Stimulated activated naive CD8-positive, alpha-beta T cell treated with anti-CD3 and anti-CD28 coated beads, Interleukin-15, Interleukin-2, amounts not matched to agents 100 U/mL and 50 U/mL, for 24 hours (primary cell): ENCODE data around the gene ZNF655.
A peak's percentile ranks its signal among the peaks of the same experiment; 100 is the strongest.

Experiments used
- ATAC-seq: fragments of 150-1000 bp; cut with Tn5 transposase; one replicate; pipeline ENCODE4 v1.10.0; 2021
- DNase-seq: peaks from one replicate; pipeline ENCODE4 v3.0.0; 2021

Gene ZNF655

GRCh38 chr7:99606531-99606930 lies 48.1 kb downstream of the ZNF655 start:
- no peak for ATAC-seq

DNA sequence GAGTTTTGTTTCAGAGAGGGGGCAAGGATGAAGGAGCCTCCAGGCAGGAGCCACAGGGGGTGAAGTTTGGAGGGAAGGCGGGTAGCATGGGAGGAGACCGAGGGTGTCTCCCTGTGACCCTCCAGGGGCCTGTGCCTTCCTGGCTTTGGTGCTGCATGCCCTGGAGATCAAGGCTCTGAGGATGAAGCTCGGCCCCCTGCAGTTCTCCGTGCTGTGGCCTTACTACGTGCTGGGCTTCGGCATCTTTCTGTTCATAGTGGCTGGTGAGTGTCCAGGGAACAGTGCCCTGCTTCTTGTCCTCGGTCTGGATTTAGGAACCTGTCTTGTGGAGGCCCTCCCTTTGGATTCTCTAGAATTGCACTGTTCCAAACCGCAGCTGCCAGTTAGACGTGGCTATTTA lies 49.1 kb downstream of the ZNF655 start:
- DNase-seq, result no peak

More at GRCh38 chr7:99606531-99606930, 48.1 kb downstream of the ZNF655 start:
- no peak for DNase-seq

GRCh38 chr7:99614495-99614894 lies 56.1 kb downstream of the ZNF655 start:
- DNase-seq, result no peak
- no peak for ATAC-seq

More for the DNA sequence above, 49.1 kb downstream of the ZNF655 start:
- ATAC-seq, result no peak

- DNase-seq, result no peak
- peak; percentile 6 for ATAC-seq
These were observed 57.5 kb downstream of the ZNF655 start for GRCh38 chr7:99615989-99616358.

DNA sequence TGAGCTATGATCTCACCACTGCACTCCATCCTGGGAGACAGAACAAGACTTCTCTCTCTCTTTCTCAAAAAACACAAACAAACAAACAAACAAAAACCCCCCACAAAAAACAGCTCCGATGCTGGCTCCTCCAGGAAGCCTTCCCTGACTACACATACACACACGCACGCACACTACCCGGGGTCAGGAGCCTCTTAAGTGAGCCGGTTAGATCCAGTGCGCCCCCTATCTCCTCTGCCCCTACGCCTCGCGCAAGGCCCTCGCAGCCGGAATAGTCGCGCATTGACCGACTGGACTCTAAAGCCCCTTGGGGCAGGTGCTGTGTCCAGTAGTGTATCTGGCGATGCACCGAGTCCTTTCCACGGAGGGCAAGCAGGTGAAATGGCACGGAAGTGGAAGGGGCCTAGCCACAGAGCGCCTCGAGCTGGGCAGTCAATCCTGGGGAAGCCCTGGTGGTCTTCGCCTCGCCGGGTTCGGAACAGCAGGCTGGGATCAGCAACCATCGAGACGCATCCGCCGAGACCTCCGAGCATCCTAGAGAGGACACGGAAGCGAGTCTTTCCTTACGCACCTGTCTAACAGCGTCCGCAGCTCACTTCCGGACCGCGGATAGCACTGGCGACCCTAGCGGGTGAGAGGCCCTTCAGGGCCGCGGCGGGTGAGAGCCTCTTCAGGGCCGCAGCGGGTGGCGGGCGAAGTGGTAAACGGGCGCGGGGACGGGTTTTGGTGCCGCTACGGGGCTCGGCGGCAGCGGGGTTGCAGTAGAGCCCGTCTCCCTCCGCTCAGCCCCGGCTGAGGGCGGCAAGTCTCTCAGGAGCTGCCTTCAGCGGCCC lies 58.1 kb downstream of the ZNF655 start, which contains the start of gene ZSCAN25:
Gene ZSCAN25 (plus strand): TSS at position 588 of the 833 bp plus-strand sequence. CDS start 2,661 bp downstream, outside the sequence.
- DNase-seq, result peak; percentile 89
- ATAC-seq, result peak; percentile 96

GRCh38 chr7:99617192-99617781 lies 58.8 kb downstream of the ZNF655 start:
- ATAC-seq (no peak), DNase-seq (no peak)

GRCh38 chr7:99618726-99619125 lies 60.3 kb downstream of the ZNF655 start:
- ATAC-seq, result no peak
- no peak for DNase-seq

DNA sequence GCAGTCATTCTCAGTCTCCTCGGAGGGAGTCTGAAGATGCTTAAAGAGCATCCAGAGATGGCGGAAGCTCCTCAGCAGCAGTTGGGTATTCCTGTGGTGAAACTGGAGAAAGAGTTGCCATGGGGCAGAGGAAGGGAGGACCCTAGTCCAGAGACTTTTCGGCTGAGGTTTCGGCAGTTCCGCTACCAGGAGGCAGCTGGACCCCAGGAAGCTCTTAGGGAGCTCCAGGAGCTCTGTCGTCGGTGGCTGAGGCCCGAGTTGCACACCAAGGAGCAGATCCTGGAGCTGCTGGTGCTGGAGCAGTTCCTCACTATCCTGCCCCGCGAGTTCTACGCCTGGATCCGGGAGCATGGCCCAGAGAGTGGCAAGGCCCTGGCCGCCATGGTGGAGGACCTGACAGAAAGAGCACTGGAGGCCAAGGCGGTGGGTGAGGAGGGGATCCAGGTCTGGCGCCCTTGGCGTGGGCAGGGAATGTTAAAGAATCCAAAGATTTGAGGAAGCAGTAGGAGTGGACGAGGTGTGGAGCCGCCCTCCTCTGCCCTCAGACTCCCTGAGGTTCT lies 61.2 kb downstream of the ZNF655 start:
- no peak for ATAC-seq

DNA sequence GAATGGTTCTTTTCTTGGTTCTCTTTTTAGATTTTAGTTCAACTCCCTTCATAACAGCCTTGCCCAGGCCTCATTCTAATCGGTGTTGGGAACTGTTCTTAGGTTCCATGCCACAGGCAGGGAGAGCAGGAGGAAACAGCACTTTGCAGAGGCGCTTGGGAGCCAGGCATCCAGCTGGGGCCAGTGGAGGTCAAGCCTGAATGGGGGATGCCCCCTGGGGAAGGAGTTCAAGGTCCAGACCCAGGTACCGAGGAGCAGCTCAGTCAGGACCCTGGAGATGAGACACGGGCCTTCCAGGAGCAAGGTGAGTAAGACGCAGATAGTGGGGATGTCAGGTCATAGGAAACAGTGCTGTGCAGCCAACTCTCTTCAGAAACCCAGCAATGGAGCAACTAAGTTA lies 62.8 kb downstream of the ZNF655 start:
- no peak for ATAC-seq
- no peak for DNase-seq

More for the DNA sequence above, 61.2 kb downstream of the ZNF655 start:
- no peak for DNase-seq

DNA sequence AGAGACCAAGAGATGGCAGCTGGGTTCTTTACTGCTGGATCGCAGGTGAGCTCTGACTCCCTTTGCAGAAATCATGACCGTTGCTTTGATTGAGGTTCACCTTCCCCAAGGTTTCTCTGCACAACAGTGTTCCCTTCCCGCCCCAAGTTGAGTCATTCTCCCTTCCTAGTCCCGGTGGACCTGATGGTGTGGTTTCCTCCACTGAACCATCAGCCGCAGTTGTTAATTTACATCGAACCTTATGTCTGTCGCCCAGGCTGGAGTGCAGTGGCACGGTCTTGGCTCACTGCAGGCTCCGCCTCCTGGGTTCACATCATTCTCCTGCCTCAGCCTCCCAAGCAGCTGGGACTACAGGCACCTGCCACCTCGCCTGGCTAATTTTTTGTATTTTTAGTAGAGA lies 64.2 kb downstream of the ZNF655 start:
- DNase-seq (peak; percentile 31), ATAC-seq (no peak)

GRCh38 chr7:99623091-99623693 lies 64.8 kb downstream of the ZNF655 start:
- peak; percentile 83 for ATAC-seq
- peak; percentile 60 for DNase-seq

GRCh38 chr7:99623702-99624447 lies 65.4 kb downstream of the ZNF655 start:
- peak; percentile 60 for ATAC-seq
- DNase-seq, result peak; percentile 55

DNA sequence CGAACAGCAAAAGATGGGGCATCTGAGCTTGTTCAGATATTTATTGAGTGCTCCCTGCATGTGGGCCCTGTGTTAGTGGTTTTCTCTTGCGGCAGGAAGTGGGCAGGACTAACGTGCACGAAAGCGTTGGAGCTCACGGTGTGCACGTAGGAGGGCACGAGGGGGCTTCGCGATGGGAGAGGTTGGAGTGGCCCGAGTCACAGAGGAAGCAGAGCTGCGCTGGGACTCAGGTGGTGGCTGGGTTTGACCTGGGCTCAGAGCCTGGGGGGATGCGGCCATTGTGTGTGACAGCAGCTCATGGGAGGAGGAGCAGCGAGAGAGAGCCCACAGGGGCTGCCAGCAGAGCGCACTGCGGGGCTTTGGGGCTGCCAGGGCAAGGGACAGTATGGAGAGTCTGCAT lies 66.0 kb downstream of the ZNF655 start:
- DNase-seq (peak; percentile 84), ATAC-seq (peak; percentile 59)

DNA sequence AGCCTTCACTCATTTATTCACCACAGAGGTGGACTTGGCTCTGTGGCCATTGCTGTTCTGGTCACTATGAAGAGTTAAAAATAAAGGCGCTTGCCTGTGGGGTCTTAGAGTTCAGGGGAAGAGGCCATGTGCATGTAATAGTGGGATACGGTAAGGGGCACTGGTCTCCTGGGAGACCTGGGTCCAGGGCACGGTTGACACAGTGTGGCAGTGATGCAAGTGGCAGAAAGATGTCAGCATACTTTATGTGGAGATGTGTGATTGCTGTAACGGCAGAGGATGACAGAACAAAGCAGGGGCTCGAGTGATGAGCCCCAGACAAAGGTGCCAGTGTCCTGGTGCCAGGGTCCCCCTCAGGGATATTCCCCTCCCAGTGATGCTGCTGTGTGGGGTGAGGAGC lies 66.9 kb downstream of the ZNF655 start:
- DNase-seq (no peak), ATAC-seq (no peak)

- ATAC-seq, result no peak
- no peak for DNase-seq
These were observed 67.5 kb downstream of the ZNF655 start for GRCh38 chr7:99625961-99626360.
